GM23248 (cell line): ENCODE data around the gene AFF3. TPM values are rescaled to one million over a fixed set of nuclear protein-coding genes. Genes with fewer than 3 reads are reported as not detected.

Experiments used
- DNase-seq: peaks from one replicate; pipeline ENCODE4 v3.0.0-alpha.2; 2015
- H2AFZ ChIP-seq: fragments of 200-600 bp; sonication (generic); 2 replicates; pipeline ENCODE4 v1.6.1; 2016; ENCODE audit warnings: antibody characterized with exemption
- H3F3A ChIP-seq: fragments of 200-600 bp; sonication (generic); 2 replicates; pipeline ENCODE4 v1.6.1; 2016; ENCODE audit warnings: mild to moderate bottlenecking, antibody characterized with exemption, mixed run types; ENCODE audit not compliant: insufficient read depth
- H3K27ac ChIP-seq: fragments of 200-600 bp; sonication (generic); 2 replicates; pipeline ENCODE4 v1.5.1; 2016; ENCODE audit warnings: mild to moderate bottlenecking
- H3K27me3 ChIP-seq: fragments of 200-600 bp; sonication (generic); replicated peaks from 2 replicates; pipeline ENCODE4 v1.6.1; 2016; ENCODE audit warnings: mild to moderate bottlenecking; ENCODE audit not compliant: insufficient read depth
- H3K36me3 ChIP-seq: fragments of 200-600 bp; sonication (generic); 2 replicates; pipeline ENCODE4 v1.6.1; 2016; ENCODE audit warnings: low read depth, mild to moderate bottlenecking
- H3K4me1 ChIP-seq: fragments of 200-600 bp; sonication (generic); 2 replicates; pipeline ENCODE4 v1.6.1; 2016; ENCODE audit warnings: mild to moderate bottlenecking; ENCODE audit not compliant: insufficient read depth
- H3K4me2 ChIP-seq: fragments of 200-600 bp; sonication (generic); one replicate; pipeline ENCODE4 v1.6.1; 2016; ENCODE audit warnings: mild to moderate bottlenecking; ENCODE audit not compliant: unreplicated experiment
- H3K4me3 ChIP-seq: fragments of 200-600 bp; sonication (generic); 2 replicates; pipeline ENCODE4 v1.5.1; 2016; ENCODE audit warnings: mild to moderate bottlenecking
- H3K79me2 ChIP-seq: fragments of 200-600 bp; sonication (generic); 2 replicates; pipeline ENCODE4 v1.6.1; 2016; ENCODE audit warnings: mild to moderate bottlenecking; ENCODE audit not compliant: insufficient read depth
- H3K9ac ChIP-seq: fragments of 200-600 bp; sonication (generic); 2 replicates; pipeline ENCODE4 v1.6.1; 2016; ENCODE audit warnings: mild to moderate bottlenecking
- H3K9me2 ChIP-seq: fragments of 200-600 bp; sonication (generic); 2 replicates; pipeline ENCODE4 v1.6.1; 2016; ENCODE audit warnings: mixed run types, mild to moderate bottlenecking, moderate library complexity; ENCODE audit not compliant: insufficient read depth
- H3K9me3 ChIP-seq: fragments of 200-600 bp; sonication (generic); one replicate; pipeline ENCODE4 v1.6.1; 2017; ENCODE audit warnings: low read depth
- H4K20me1 ChIP-seq: fragments of 200-600 bp; sonication (generic); 2 replicates; pipeline ENCODE4 v1.6.0; 2016; ENCODE audit not compliant: insufficient read depth
- EZH2 ChIP-seq: fragments of 200-600 bp; sonication (generic); IDR thresholded peaks from 2 replicates; pipeline ENCODE4 v1.6.1; 2018; ENCODE audit warnings: antibody characterized with exemption, mild to moderate bottlenecking; ENCODE audit not compliant: insufficient read depth, poor library complexity, severe bottlenecking
- EZH2phosphoT487 ChIP-seq: fragments of 200-600 bp; sonication (generic); IDR thresholded peaks from 2 replicates; pipeline ENCODE4 v1.6.1; 2018; ENCODE audit warnings: antibody characterized with exemption, moderate library complexity, mild to moderate bottlenecking, low read depth; ENCODE audit not compliant: insufficient read depth
- WGBS, 2 experiments: methylation state at CpG; one replicate each; pipeline ENCODE4 v1.1.6; 2015 to 2017; ENCODE audit warnings: low lambda C conversion rate in 2 of 2, low coverage in 1 of 2; ENCODE audit errors: missing lambda C conversion rate in 2 of 2; 5-methylcytosine and 5-hydroxymethylcytosine counted together
- in situ Hi-C: fragments of 300-500 bp; cut with MboI; formaldehyde crosslinking; loops from 2 replicates; pipeline ENCODE4 v1.15.0; 2020
- polyA plus RNA-seq: library from polyadenylated mRNA; unstranded; fragments of >200 nt; fragmentation: Nextera tagmentation; extraction: Ambion mirVana; gene quantifications from 2 replicates; pipeline ENCODE4 v1.2.1, GENCODE V29; 2016
- total RNA-seq: library from RNA; depleted of rRNA; stranded (reverse); fragments of >200 nt; shearing (Covaris generic); gene quantifications from 2 replicates; pipeline ENCODE4 v1.2.3, GENCODE V29; 2014

AFF3 gene
- total and polyA plus RNA-seq, 2 experiments from 2014 or later, result 0.56 to 0.86 TPM

- Histone ChIP-seq H2AFZ (no peak overlapping the region), H3K9ac (no peak overlapping the region), H3K9me3 (no peaks in the 10 kb centered on the region), H3K36me3 (no peaks in the 10 kb centered on the region), H3K4me2 (no peak overlapping the region), H3K4me1 (no peaks in the 10 kb centered on the region), H3F3A (no peaks in the 10 kb centered on the region), H3K9me2 (no peaks in the 10 kb centered on the region), H3K79me2 (no peaks in the 10 kb centered on the region), H3K27ac (no peak overlapping the region), H3K4me3 (no peak overlapping the region), H3K27me3 (0 out of 2 replicates have a peak, but pooled peaks cover 7% of the 10 kb centered on the region), H4K20me1 (no peaks in the 10 kb centered on the region)
- no peak for TF ChIP-seq EZH2
- TF ChIP-seq EZH2phosphoT487, result no peak
- WGBS, 2 experiments, result 61 to 65% methylated on average over 5 of the region's 5 CpGs
- DNase-seq, result no peak
- in situ Hi-C loops, result no loop called here
These were observed 513.1 kb downstream of the AFF3 start for GRCh38 chr2:99629320-99629719.

GRCh38 chr2:99626158-99626557 is 516.2 kb downstream of the AFF3 start:
- H3K36me3 ChIP-seq, result no peaks in the 10 kb centered on the region
- no peak overlapping the region for H3K4me2 ChIP-seq
- in situ Hi-C loops, result no loop called here
- no peaks in the 10 kb centered on the region for H4K20me1 ChIP-seq
- no peaks in the 10 kb centered on the region for H3F3A ChIP-seq
- no peak overlapping the region for H2AFZ ChIP-seq
- no peaks in the 10 kb centered on the region for H3K79me2 ChIP-seq
- no peak overlapping the region for H3K4me3 ChIP-seq
- no peak for DNase-seq
- no peaks in the 10 kb centered on the region for H3K9me2 ChIP-seq
- H3K9me3 ChIP-seq, result no peaks in the 10 kb centered on the region
- 25 to 59% methylated on average over 1 of the region's 1 CpG for whole genome bisulfite sequencing, 2 experiments
- 0 out of 2 replicates have a peak, but pooled peaks cover 7% of the 10 kb centered on the region for H3K27me3 ChIP-seq
- H3K9ac ChIP-seq, result no peak overlapping the region
- no peaks in the 10 kb centered on the region for H3K4me1 ChIP-seq
- TF ChIP-seq EZH2phosphoT487 (no peak), EZH2 (no peak)
- H3K27ac ChIP-seq, result no peak overlapping the region

- 0 out of 2 replicates have a peak, but pooled peaks cover 7% of the 10 kb centered on the region for H3K27me3 ChIP-seq
- H3K9ac ChIP-seq, result no peak overlapping the region
- no peak overlapping the region for H2AFZ ChIP-seq
- H3K79me2 ChIP-seq, result no peaks in the 10 kb centered on the region
- no peak overlapping the region for H3K4me2 ChIP-seq
- no peaks in the 10 kb centered on the region for H3F3A ChIP-seq
- H3K9me2 ChIP-seq, result no peaks in the 10 kb centered on the region
- TF ChIP-seq EZH2phosphoT487, result no peak
- TF ChIP-seq EZH2, result no peak
- no peaks in the 10 kb centered on the region for H3K36me3 ChIP-seq
- 71 to 76% methylated on average over 10 of the region's 10 CpGs for WGBS, 2 experiments
- no peaks in the 10 kb centered on the region for H4K20me1 ChIP-seq
- in situ Hi-C loops, result no loop called here
- H3K9me3 ChIP-seq, result no peaks in the 10 kb centered on the region
- H3K4me1 ChIP-seq, result no peaks in the 10 kb centered on the region
- no peak overlapping the region for H3K27ac ChIP-seq
- DNase-seq, result no peak
- H3K4me3 ChIP-seq, result no peak overlapping the region
These were observed 517.7 kb downstream of the AFF3 start for GRCh38 chr2:99624677-99625076.

DNA sequence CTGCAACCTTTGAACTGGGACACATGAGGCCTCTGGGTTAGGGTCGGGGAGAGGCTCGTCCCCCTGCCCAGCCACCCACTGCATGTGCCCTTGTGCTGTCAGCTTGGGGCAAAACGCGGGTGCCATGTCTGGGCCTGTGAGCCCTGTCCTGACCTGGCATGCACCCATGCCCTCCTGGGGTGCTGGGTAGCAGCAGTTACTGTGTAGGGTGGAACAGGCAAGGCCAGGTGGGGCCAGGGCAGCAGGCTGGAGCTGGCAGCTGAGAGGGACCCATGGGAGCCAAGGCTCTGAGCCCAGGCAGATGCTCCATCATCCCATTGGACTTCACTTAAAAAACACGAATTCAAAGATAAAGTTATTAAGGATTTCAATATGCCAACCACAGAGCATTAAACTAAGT is 518.8 kb downstream of the AFF3 start:
- Histone ChIP-seq H4K20me1 (no peaks in the 10 kb centered on the region), H3F3A (no peaks in the 10 kb centered on the region), H3K27ac (no peak overlapping the region), H3K27me3 (0 out of 2 replicates have a peak, but pooled peaks cover 7% of the 10 kb centered on the region), H3K36me3 (no peaks in the 10 kb centered on the region), H3K9me2 (no peaks in the 10 kb centered on the region), H3K4me2 (no peak overlapping the region), H3K4me3 (no peak overlapping the region), H3K79me2 (no peaks in the 10 kb centered on the region), H2AFZ (no peak overlapping the region), H3K4me1 (no peaks in the 10 kb centered on the region), H3K9me3 (no peaks in the 10 kb centered on the region), H3K9ac (no peak overlapping the region)
- in situ Hi-C loops, result no loop called here
- no peak for DNase-seq
- TF ChIP-seq EZH2, result no peak
- WGBS, 2 experiments, result 66 to 76% methylated on average over 5 of the region's 5 CpGs

DNA sequence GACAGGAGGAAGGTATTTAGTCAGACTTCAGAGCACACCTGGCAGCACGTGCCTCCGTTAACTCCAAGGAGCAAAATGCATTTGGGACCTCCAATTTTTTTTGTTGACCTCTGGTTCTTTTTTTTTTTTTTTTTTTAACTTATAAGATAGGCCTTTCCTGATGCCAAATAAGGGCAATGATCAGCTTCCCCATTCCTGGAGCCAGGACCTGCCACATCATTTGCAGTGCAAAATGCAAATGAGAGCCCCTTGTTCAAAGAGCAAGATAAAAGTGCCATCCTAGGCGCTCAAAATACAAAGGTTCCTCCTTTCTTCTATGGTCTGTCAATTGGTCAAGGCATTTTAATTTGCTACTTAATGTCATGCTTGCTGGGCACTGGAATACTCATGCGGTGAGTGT is 519.4 kb downstream of the AFF3 start:
- no peaks in the 10 kb centered on the region for H3K9me2 ChIP-seq
- no peak overlapping the region for H2AFZ ChIP-seq
- no peak overlapping the region for H3K27ac ChIP-seq
- H3K4me2 ChIP-seq, result no peak overlapping the region
- no peaks in the 10 kb centered on the region for H3K4me1 ChIP-seq
- H4K20me1 ChIP-seq, result no peaks in the 10 kb centered on the region
- H3K36me3 ChIP-seq, result no peaks in the 10 kb centered on the region
- H3K9ac ChIP-seq, result no peak overlapping the region
- no peaks in the 10 kb centered on the region for H3K9me3 ChIP-seq
- no peaks in the 10 kb centered on the region for H3K79me2 ChIP-seq
- H3K4me3 ChIP-seq, result no peak overlapping the region
- 92 to 93% methylated on average over 4 of the region's 4 CpGs for WGBS, 2 experiments
- H3K27me3 ChIP-seq, result 0 out of 2 replicates have a peak, but pooled peaks cover 7% of the 10 kb centered on the region
- in situ Hi-C loops, result no loop called here
- no peak for TF ChIP-seq EZH2phosphoT487
- no peak for TF ChIP-seq EZH2
- DNase-seq, result no peak
- no peaks in the 10 kb centered on the region for H3F3A ChIP-seq
